Panc1 (cell line): ENCODE results near the gene ZSCAN5C. TPM values are rescaled to one million over a fixed set of nuclear protein-coding genes. Genes with fewer than 3 reads are reported as not detected.

Experiments
- ATAC-seq: fragments of 200-7000 bp; cut with Tn5 transposase; 2 replicates; pipeline ENCODE4 v1.9.1; 2020; ENCODE audit warnings: mild to moderate bottlenecking, moderate library complexity
- BruUV-seq: library from RNA; stranded (reverse); fragments of 400-500 nt; replicated peaks from 2 replicates; lab custom pipeline; 2021; lab: Mats Ljungman, UMichigan
- CTCF ChIA-PET: fragments of 300-600 bp; sonication (Branson Sonifier 250); formaldehyde crosslinking; loops from one replicate; lab custom pipeline; 2022; ENCODE audit warnings: antibody characterized with exemption; lab: Charles Lee
- POLR2A ChIA-PET: fragments of 300-600 bp; sonication (Branson Sonifier 250); formaldehyde crosslinking; loops from one replicate; lab custom pipeline; 2022; ENCODE audit warnings: antibody characterized with exemption; lab: Charles Lee
- DNase-seq: peaks from one replicate; pipeline ENCODE4 v3.0.0-alpha.2; 2010; ENCODE audit warnings: low read depth, low spot score
- H3K27ac ChIP-seq: 2 replicates; pipeline ENCODE4 v1.5.1; 2011; ENCODE audit warnings: mild to moderate bottlenecking, low read length, inconsistent platforms
- H3K27me3 ChIP-seq: fragments of 200-500 bp; sonication (Bioruptor generic); 2 replicates; pipeline ENCODE4 v1.6.0; 2014; ENCODE audit warnings: low read length, inconsistent platforms; ENCODE audit not compliant: control insufficient read depth, insufficient read depth
- H3K36me3 ChIP-seq: fragments of 200-500 bp; sonication (Bioruptor generic); 2 replicates; pipeline ENCODE4 v1.5.1; 2014; ENCODE audit warnings: inconsistent platforms, mild to moderate bottlenecking, low read length, moderate library complexity; ENCODE audit not compliant: control insufficient read depth, insufficient read depth
- H3K4me1 ChIP-seq: 2 replicates; pipeline ENCODE4 v1.5.1; 2011; ENCODE audit warnings: inconsistent platforms, mild to moderate bottlenecking, low read length, moderate library complexity; ENCODE audit not compliant: control insufficient read depth, insufficient read depth
- H3K4me3 ChIP-seq, 2 experiments: 2 replicates each; pipeline ENCODE4 v1.5.1; 2011 to 2012; ENCODE audit warnings: low read depth in 2 of 2, low read length in 2 of 2, mild to moderate bottlenecking in 2 of 2, inconsistent platforms in 1 of 2, moderate library complexity in 1 of 2
- H3K9me3 ChIP-seq: fragments of 200-500 bp; sonication (Bioruptor generic); 2 replicates; pipeline ENCODE4 v1.5.1; 2014; ENCODE audit warnings: low read depth, mild to moderate bottlenecking, inconsistent platforms, low read length, moderate library complexity; ENCODE audit not compliant: control insufficient read depth, insufficient read depth
- CTCF ChIP-seq: fragments of 450-650 bp; IDR thresholded peaks from 2 replicates; pipeline ENCODE4 v1.5.1; 2017; ENCODE audit warnings: mild to moderate bottlenecking
- POLR2AphosphoS5 ChIP-seq: IDR thresholded peaks from 2 replicates; pipeline ENCODE4 v1.6.1; 2012; ENCODE audit warnings: mild to moderate bottlenecking, low read depth, low read length, moderate library complexity
- REST ChIP-seq, 2 experiments: IDR thresholded peaks; 2 replicates each; pipeline ENCODE4 v1.6.1; 2011 to 2012; ENCODE audit warnings: low read depth in 2 of 2, control low read depth in 1 of 2, low read length in 1 of 2, mild to moderate bottlenecking in 1 of 2, moderate library complexity in 1 of 2; ENCODE audit not compliant: insufficient read depth in 1 of 2
- SIN3A ChIP-seq: IDR thresholded peaks from 2 replicates; pipeline ENCODE4 v1.6.1; 2012; ENCODE audit warnings: low read depth, mild to moderate bottlenecking, low read length, moderate library complexity, borderline replicate concordance; ENCODE audit not compliant: insufficient read depth
- TCF7L2 ChIP-seq: IDR thresholded peaks from 2 replicates; pipeline ENCODE4 v1.6.1; 2011; ENCODE audit warnings: mild to moderate bottlenecking, low read depth, low read length, inconsistent platforms
- in situ Hi-C: cut with HindIII; loops from 2 replicates; pipeline ENCODE4 v1.10.0; 2016; ENCODE audit warnings: low sequenced_read_pairs, low pct_unique_long_range_greater_than_20kb
- intact Hi-C: fragments of 100-400 bp; cut with micrococcal nuclease; formaldehyde crosslinking; loops from one replicate; pipeline ENCODE4 v1.10.0; 2022; ENCODE audit not compliant: unreplicated experiment
- total RNA-seq: library from RNA; stranded (reverse); gene quantifications from one replicate; pipeline ENCODE4 v1.2.1, GENCODE V29; 2021; ENCODE audit not compliant: unreplicated experiment

ZSCAN5C gene
- total RNA-seq, 1 experiment from 2014 or later = not detected

GRCh38 chr19:56167064-56167578 is 35.0 kb upstream of the ZSCAN5C start:
- Histone ChIP-seq H3K4me3 (no peak overlapping the region), H3K9me3 (no peaks in the 10 kb centered on the region), H3K27me3 (no peaks in the 10 kb centered on the region), H3K27ac (no peak overlapping the region), H3K4me1 (no peaks in the 10 kb centered on the region), H3K36me3 (no peaks in the 10 kb centered on the region)
- ChIA-PET CTCF (no interaction called here), POLR2A (no interaction called here)
- BruUV-seq = no TSS peak
- ATAC-seq (no peak), DNase-seq (no peak)
- in situ Hi-C loops (no loop called here), intact Hi-C loops (no loop called here)
- TF ChIP-seq TCF7L2 = no peak
- peak; percentile 86 to 91 for TF ChIP-seq REST (IDR thresholded peaks at IDR 0.05; ENCODE audit: insufficient read depth in 1 of 2, low read depth in 2 of 2, low read length in 1 of 2)

- intact Hi-C loops (loop anchor here (2.0 kb wide), 1 partner anchor 93 kb away; no protein-coding TSS in a partner anchor), in situ Hi-C loops (no loop called here)
- no TSS peak for BruUV-seq
- no peak for TF ChIP-seq SIN3A
- TF ChIP-seq REST (IDR thresholded peaks at IDR 0.05; ENCODE audit: insufficient read depth in 1 of 2, low read depth in 2 of 2, low read length in 1 of 2) = no peak
- no peak for TF ChIP-seq TCF7L2
- TF ChIP-seq POLR2AphosphoS5 = no peak
- no peak for TF ChIP-seq CTCF
- ChIA-PET CTCF (interaction anchor here (0.6 kb wide), 1 partner anchor 62 kb away, joined by 3 read pairs; no protein-coding TSS in a partner anchor), POLR2A (no interaction called here)
- Histone ChIP-seq H3K4me1 (no peaks in the 10 kb centered on the region), H3K36me3 (no peaks in the 10 kb centered on the region), H3K4me3 (no peak overlapping the region), H3K27ac (no peak overlapping the region), H3K9me3 (no peaks in the 10 kb centered on the region), H3K27me3 (no peaks in the 10 kb centered on the region)
- DNase-seq (peak; percentile 39), ATAC-seq (no peak)
These were observed 31.8 kb upstream of the ZSCAN5C start for GRCh38 chr19:56170261-56170660.
